ENCODE results near the gene XRCC5.

XRCC5 gene

GRCh38 chr2:216172493-216172892 lies 63.3 kb downstream of the XRCC5 start:
- intact Hi-C loops (cut with DNase I; ENCODE audit: low total_unique reads), result no loop called here
- no peak for DNase-seq
- Histone ChIP-seq H3K4me1 (no peaks in the 10 kb centered on the region), H3K36me3 (peaks cover 15 to 70% (median 42%) of the 10 kb centered on the region in 3 donors), H3K4me3 (no peak overlapping the region), H3K27ac (no peak overlapping the region), H3K27me3 (no peaks in the 10 kb centered on the region), H3K9me3 (no peaks in the 10 kb centered on the region)
- no peak for TF ChIP-seq CTCF (IDR thresholded peaks at IDR 0.05)

DNA sequence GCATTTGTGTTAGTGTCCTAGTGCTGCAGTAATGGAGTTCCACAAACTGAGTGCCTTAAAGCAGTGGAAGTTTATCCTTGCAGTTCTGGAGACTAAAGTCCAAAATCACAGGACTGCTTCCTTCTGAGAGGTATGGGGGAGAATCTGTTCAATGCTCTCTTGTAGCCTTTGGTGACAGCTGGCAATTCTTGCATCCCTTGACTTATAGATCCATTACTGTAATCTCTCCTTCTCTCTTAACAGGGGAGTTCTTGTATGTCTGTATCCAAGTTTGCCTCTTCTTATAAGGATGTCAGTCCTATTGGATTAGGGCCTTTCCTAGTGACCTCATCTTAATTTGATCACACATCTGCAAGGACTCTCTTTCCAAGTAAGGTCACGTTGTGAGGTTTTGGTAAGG lies 69.9 kb downstream of the XRCC5 start:
- H3K36me3 ChIP-seq, result peaks cover 12 to 57% (median 40%) of the 10 kb centered on the region in 3 donors
- no peaks in the 10 kb centered on the region for H3K9me3 ChIP-seq
- no peak overlapping the region for H3K4me3 ChIP-seq
- H3K27ac ChIP-seq, result no peak overlapping the region
- TF ChIP-seq CTCF (IDR thresholded peaks at IDR 0.05), result no peak
- H3K4me1 ChIP-seq, result no peaks in the 10 kb centered on the region
- intact Hi-C loops (cut with DNase I; ENCODE audit: low total_unique reads), result no loop called here
- no peak for DNase-seq
- no peaks in the 10 kb centered on the region for H3K27me3 ChIP-seq

DNA sequence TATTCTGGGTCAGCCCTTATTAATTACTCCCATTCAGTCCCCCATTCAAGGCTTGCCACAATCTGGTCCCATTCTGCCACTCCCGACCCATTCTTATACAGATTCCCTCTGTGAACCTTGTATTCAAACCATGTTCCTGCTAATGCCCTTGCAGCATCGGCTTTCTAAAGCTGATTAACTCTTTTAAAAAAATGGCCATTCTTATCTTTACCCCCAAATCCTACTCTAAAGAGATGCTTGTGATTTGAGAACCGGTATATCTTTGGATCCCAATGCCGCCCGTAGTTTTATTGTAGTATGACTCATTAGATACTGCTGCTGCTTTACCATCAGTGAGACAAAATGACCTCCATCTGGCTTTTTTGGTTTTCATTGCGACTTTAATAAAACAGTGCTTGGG lies 72.2 kb downstream of the XRCC5 start:
- Histone ChIP-seq H3K27me3 (no peaks in the 10 kb centered on the region), H3K27ac (no peak overlapping the region), H3K36me3 (peaks cover 12 to 44% (median 34%) of the 10 kb centered on the region in 3 donors), H3K4me1 (no peaks in the 10 kb centered on the region), H3K9me3 (no peaks in the 10 kb centered on the region), H3K4me3 (no peak overlapping the region)
- intact Hi-C loops (cut with DNase I; ENCODE audit: low total_unique reads), result no loop called here
- no peak for DNase-seq
- TF ChIP-seq CTCF (IDR thresholded peaks at IDR 0.05), result no peak

DNA sequence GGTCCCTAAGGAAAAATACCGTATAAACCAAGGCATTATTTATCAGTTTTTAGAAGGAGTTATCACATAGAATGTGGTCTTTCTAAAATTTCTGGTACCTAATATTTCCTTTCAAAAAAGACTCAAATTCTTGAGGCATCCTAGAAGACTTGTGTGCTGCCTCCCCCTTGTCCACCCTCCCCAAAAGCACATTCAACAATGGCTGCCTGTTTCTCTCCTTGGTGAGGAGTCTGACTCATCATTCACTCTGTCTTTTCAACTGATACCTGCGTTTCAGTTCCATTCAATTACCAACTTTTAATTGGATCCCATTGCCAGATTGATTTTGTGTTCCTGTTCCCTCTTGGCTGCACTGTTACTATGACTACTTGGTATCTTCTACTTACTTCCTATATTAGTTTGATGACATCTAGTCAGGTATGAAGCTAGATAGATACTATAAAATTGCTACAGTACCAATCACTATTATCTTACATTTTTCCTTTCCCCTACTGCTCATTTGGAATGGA lies 72.9 kb downstream of the XRCC5 start:
- Histone ChIP-seq H3K4me3 (no peak overlapping the region), H3K36me3 (peaks cover 12 to 44% (median 34%) of the 10 kb centered on the region in 3 donors), H3K9me3 (no peaks in the 10 kb centered on the region), H3K4me1 (peaks cover 0 to 4% (median 0%) of the 10 kb centered on the region in 4 donors), H3K27ac (no peak overlapping the region), H3K27me3 (no peaks in the 10 kb centered on the region)
- no peak for TF ChIP-seq CTCF (IDR thresholded peaks at IDR 0.05)
- intact Hi-C loops (cut with DNase I; ENCODE audit: low total_unique reads), result no loop called here
- no peak for DNase-seq

GRCh38 chr2:216183462-216183861 lies 74.3 kb downstream of the XRCC5 start:
- no peak overlapping the region for H3K27ac ChIP-seq
- intact Hi-C loops (cut with DNase I; ENCODE audit: low total_unique reads), result no loop called here

More at GRCh38 chr2:216183462-216183861, 74.3 kb downstream of the XRCC5 start:
- no peak for DNase-seq
- H3K36me3 ChIP-seq, result peaks cover 7 to 37% (median 29%) of the 10 kb centered on the region in 3 donors
- H3K9me3 ChIP-seq, result no peaks in the 10 kb centered on the region
- no peaks in the 10 kb centered on the region for H3K27me3 ChIP-seq
- H3K4me3 ChIP-seq, result no peak overlapping the region
- peaks cover 0 to 18% (median 4%) of the 10 kb centered on the region in 4 donors for H3K4me1 ChIP-seq
- no peak for TF ChIP-seq CTCF (IDR thresholded peaks at IDR 0.05)
